ENCODE measurements around the gene ZDBF2.
"Not testable (repeated sequence)": the region's sequence is repeated elsewhere in the genome, so short reads cannot be mapped to it uniquely, and the experiment has no call there.

ZDBF2 gene

GRCh38 chr2:206296128-206296527 is 21.7 kb downstream of the ZDBF2 start:
- DNase-seq (ENCODE audit: low read depth), result no peak

GRCh38 chr2:206299608-206300007 is 25.1 kb downstream of the ZDBF2 start:
- H3K4me3 ChIP-seq (ENCODE audit: low read length); DNase-seq (ENCODE audit: low read depth): not testable (repeated sequence)

More at GRCh38 chr2:206296128-206296527, 21.7 kb downstream of the ZDBF2 start:
- TF ChIP-seq CTCF (conservative IDR thresholded peaks at IDR 0.05; ENCODE audit: low read depth, low read length), result no peak
- H3K4me3 ChIP-seq (ENCODE audit: low read length), result no peak overlapping the region

GRCh38 chr2:206305523-206306245 is 31.2 kb downstream of the ZDBF2 start:
- no peak for TF ChIP-seq CTCF (conservative IDR thresholded peaks at IDR 0.05; ENCODE audit: low read depth, low read length)

GRCh38 chr2:206311026-206311425 is 36.6 kb downstream of the ZDBF2 start:
- no peak for DNase-seq (ENCODE audit: low read depth)
- no peak overlapping the region for H3K4me3 ChIP-seq (ENCODE audit: low read length)
- no peak for TF ChIP-seq CTCF (conservative IDR thresholded peaks at IDR 0.05; ENCODE audit: low read depth, low read length)

More at GRCh38 chr2:206305523-206306245, 31.2 kb downstream of the ZDBF2 start:
- no peak overlapping the region for H3K4me3 ChIP-seq (ENCODE audit: low read length)
- DNase-seq (ENCODE audit: low read depth), result no peak

GRCh38 chr2:206316141-206316540 is 41.7 kb downstream of the ZDBF2 start:
- TF ChIP-seq CTCF (conservative IDR thresholded peaks at IDR 0.05; ENCODE audit: low read depth, low read length), result no peak

GRCh38 chr2:206323033-206323432 is 48.6 kb downstream of the ZDBF2 start:
- TF ChIP-seq CTCF (conservative IDR thresholded peaks at IDR 0.05; ENCODE audit: low read depth, low read length), result no peak
- no peak for DNase-seq (ENCODE audit: low read depth)
- no peak overlapping the region for H3K4me3 ChIP-seq (ENCODE audit: low read length)

More at GRCh38 chr2:206316141-206316540, 41.7 kb downstream of the ZDBF2 start:
- no peak overlapping the region for H3K4me3 ChIP-seq (ENCODE audit: low read length)
- DNase-seq (ENCODE audit: low read depth), result no peak

- DNase-seq (ENCODE audit: low read depth), result no peak
- TF ChIP-seq CTCF (conservative IDR thresholded peaks at IDR 0.05; ENCODE audit: low read depth, low read length), result no peak
- no peak overlapping the region for H3K4me3 ChIP-seq (ENCODE audit: low read length)
Measured at GRCh38 chr2:206323486-206323885, 49.0 kb downstream of the ZDBF2 start.

All from retinal pigment epithelial cell (primary cell).